IMR-90 (cell line): ENCODE results near the gene DIP2B. TPM values are rescaled to one million over a fixed set of nuclear protein-coding genes. Genes with fewer than 3 reads are reported as not detected.

ENCODE experiments used
- ATAC-seq: fragments of 200-7000 bp; cut with Tn5 transposase; 2 replicates; pipeline ENCODE4 v1.9.1; 2020; ENCODE audit warnings: low read depth, mild to moderate bottlenecking, moderate library complexity
- BruUV-seq: library from RNA; stranded (reverse); fragments of 400-500 nt; replicated peaks from 2 replicates; lab custom pipeline; 2021; lab: Mats Ljungman, UMichigan
- CTCF ChIA-PET: fragments of 300-600 bp; formaldehyde crosslinking; extraction: SDS; loops from one replicate; lab custom pipeline; 2021; ENCODE audit warnings: antibody characterized with exemption; lab: Yijun Ruan, JAX
- POLR2A ChIA-PET: fragments of 300-600 bp; sonication (Branson Sonifier 250); formaldehyde crosslinking; loops from one replicate; lab custom pipeline; 2022; ENCODE audit warnings: antibody characterized with exemption; ENCODE audit not compliant: unreplicated experiment; lab: Charles Lee
- DNase-seq: peaks from one replicate; pipeline ENCODE4 v3.0.0; 2013
- H2AFZ ChIP-seq: replicated peaks from 2 replicates; pipeline ENCODE3; 2013; ENCODE audit warnings: low read length, mild to moderate bottlenecking; ENCODE audit not compliant: poor library complexity
- H2AK5ac ChIP-seq: 2 replicates; pipeline ENCODE4 v1.6.1; 2013; ENCODE audit warnings: low read depth, low read length, inconsistent platforms
- H2AK9ac ChIP-seq: replicated peaks from 2 replicates; pipeline ENCODE3; 2013; ENCODE audit warnings: mild to moderate bottlenecking, low read depth, low read length, moderate library complexity; ENCODE audit not compliant: poor library complexity
- H2BK120ac ChIP-seq: 2 replicates; pipeline ENCODE4 v1.6.1; 2013; ENCODE audit warnings: low read depth, low read length, inconsistent platforms
- H2BK15ac ChIP-seq: 3 replicates; pipeline ENCODE4 v1.6.1; 2013; ENCODE audit warnings: low read depth, low read length, inconsistent platforms
- H2BK20ac ChIP-seq: 2 replicates; pipeline ENCODE4 v1.6.1; 2013; ENCODE audit warnings: low read depth, mild to moderate bottlenecking, inconsistent platforms, low read length, moderate library complexity
- H2BK5ac ChIP-seq: 2 replicates; pipeline ENCODE4 v1.6.1; 2013; ENCODE audit warnings: mild to moderate bottlenecking, low read depth, low read length, inconsistent platforms; ENCODE audit not compliant: poor library complexity, severe bottlenecking
- H3K14ac ChIP-seq: replicated peaks from 2 replicates; pipeline ENCODE4 v1.6.1; 2013; ENCODE audit warnings: low read depth, low read length, inconsistent platforms
- H3K18ac ChIP-seq: 2 replicates; pipeline ENCODE4 v1.6.1; 2013; ENCODE audit warnings: low read depth, low read length, control low read depth
- H3K23ac ChIP-seq: 2 replicates; pipeline ENCODE4 v1.6.1; 2013; ENCODE audit warnings: low read depth, low read length, inconsistent platforms
- H3K27ac ChIP-seq: 2 replicates; pipeline ENCODE4 v1.5.1; 2013; ENCODE audit warnings: mild to moderate bottlenecking, control low read depth, low read length; ENCODE audit not compliant: insufficient read depth
- H3K27me3 ChIP-seq: 2 replicates; pipeline ENCODE4 v1.6.1; 2013; ENCODE audit warnings: low read length; ENCODE audit not compliant: control insufficient read depth, insufficient read depth
- H3K36me3 ChIP-seq: 2 replicates; pipeline ENCODE4 v1.6.1; 2013; ENCODE audit warnings: low read length, mixed read lengths; ENCODE audit not compliant: control insufficient read depth, insufficient read depth
- H3K4ac ChIP-seq: 2 replicates; pipeline ENCODE4 v1.6.1; 2013; ENCODE audit warnings: low read depth, low read length, inconsistent platforms
- H3K4me1 ChIP-seq: 2 replicates; pipeline ENCODE4 v1.6.1; 2013; ENCODE audit warnings: low read length, mixed read lengths; ENCODE audit not compliant: control insufficient read depth, insufficient read depth
- H3K4me2 ChIP-seq: 2 replicates; pipeline ENCODE4 v1.6.1; 2013; ENCODE audit warnings: low read depth, mild to moderate bottlenecking, control low read depth, low read length, moderate library complexity
- H3K4me3 ChIP-seq: 2 replicates; pipeline ENCODE4 v1.5.1; 2013; ENCODE audit warnings: low read depth, mild to moderate bottlenecking, control low read depth, low read length, moderate library complexity; ENCODE audit not compliant: insufficient read depth
- H3K56ac ChIP-seq: 2 replicates; pipeline ENCODE4 v1.6.1; 2013; ENCODE audit warnings: low read length, inconsistent platforms; ENCODE audit not compliant: insufficient read depth; ENCODE audit errors: extremely low read depth
- H3K79me1 ChIP-seq, 2 experiments: 2 replicates each; pipeline ENCODE4 v1.6.1; 2013; ENCODE audit warnings: low read length in 2 of 2, inconsistent platforms in 1 of 2, low read depth in 1 of 2
- H3K9ac ChIP-seq: 2 replicates; pipeline ENCODE4 v1.6.1; 2013; ENCODE audit warnings: low read depth, low read length, control low read depth
- H3K9me1 ChIP-seq: 2 replicates; pipeline ENCODE4 v1.6.1; 2013; ENCODE audit warnings: low read length, inconsistent platforms; ENCODE audit not compliant: insufficient read depth
- H3K9me3 ChIP-seq: 2 replicates; pipeline ENCODE4 v1.6.1; 2013; ENCODE audit warnings: low read length; ENCODE audit not compliant: control insufficient read depth, insufficient read depth
- H4K20me1 ChIP-seq: 2 replicates; pipeline ENCODE4 v1.6.1; 2013; ENCODE audit warnings: low read length, inconsistent platforms; ENCODE audit not compliant: insufficient read depth
- H4K5ac ChIP-seq: 2 replicates; pipeline ENCODE4 v1.6.1; 2013; ENCODE audit warnings: mild to moderate bottlenecking, low read depth, low read length, control low read depth
- H4K8ac ChIP-seq, 2 experiments: 2 replicates each; pipeline ENCODE4 v1.6.1; 2013; ENCODE audit warnings: low read depth in 2 of 2, low read length in 2 of 2, control low read depth in 1 of 2, inconsistent platforms in 1 of 2
- H4K91ac ChIP-seq: 2 replicates; pipeline ENCODE4 v1.6.1; 2013; ENCODE audit warnings: low read depth, low read length, inconsistent platforms; ENCODE audit not compliant: insufficient read depth
- BHLHE40 ChIP-seq: fragments of 150-350 bp; IDR thresholded peaks from 2 replicates; pipeline ENCODE4 v1.6.1; 2016; ENCODE audit warnings: mild to moderate bottlenecking, low read depth, low read length
- CHD1 ChIP-seq: IDR thresholded peaks from 2 replicates; pipeline ENCODE4 v1.6.1; 2012; ENCODE audit warnings: low read depth, low read length, improper control_type of control experiment
- FOS ChIP-seq: fragments of 150-350 bp; IDR thresholded peaks from 2 replicates; pipeline ENCODE4 v1.6.1; 2016; ENCODE audit warnings: low read depth, low read length
- MAFK ChIP-seq: IDR thresholded peaks from 2 replicates; pipeline ENCODE4 v1.6.1; 2012; ENCODE audit warnings: low read depth, low read length, improper control_type of control experiment
- MXI1 ChIP-seq: IDR thresholded peaks from 2 replicates; pipeline ENCODE4 v1.6.1; 2012; ENCODE audit warnings: low read depth, mild to moderate bottlenecking, low read length, moderate library complexity, borderline replicate concordance
- POLR2A ChIP-seq: IDR thresholded peaks from 2 replicates; pipeline ENCODE4 v1.6.1; 2012; ENCODE audit warnings: mild to moderate bottlenecking, low read depth, low read length
- RCOR1 ChIP-seq: IDR thresholded peaks from 2 replicates; pipeline ENCODE4 v1.6.1; 2012; ENCODE audit warnings: mild to moderate bottlenecking, low read length, improper control_type of control experiment; ENCODE audit not compliant: insufficient replicate concordance
- RFX5 ChIP-seq: IDR thresholded peaks from 2 replicates; pipeline ENCODE4 v1.8.0; 2012; ENCODE audit warnings: low read depth, mild to moderate bottlenecking, low read length, moderate library complexity
- WGBS, 2 experiments: methylation state at CpG; one replicate each; pipeline versions ENCODE4 v1.1.5 to v1.1.7; 2013; ENCODE audit warnings: missing lambda C conversion rate in 2 of 2; ENCODE audit not compliant: insufficient read length in 1 of 2; ENCODE audit errors: extremely low coverage in 2 of 2; 5-methylcytosine and 5-hydroxymethylcytosine counted together
- dilution Hi-C: fragments of 300-500 bp; cut with HindIII; formaldehyde crosslinking; loops from one replicate; pipeline ENCODE4 v1.14.3; 2018; ENCODE audit warnings: low sequenced_read_pairs; ENCODE audit not compliant: unreplicated experiment
- in situ Hi-C: fragments of 300-500 bp; cut with MboI; formaldehyde crosslinking; loops from 3 replicates; pipeline ENCODE4 v1.14.3; 2019; ENCODE audit warnings: low sequenced_read_pairs, inconsistent platforms, mixed read lengths
- intact Hi-C: fragments of 100-400 bp; cut with micrococcal nuclease; formaldehyde crosslinking; loops from 2 replicates; pipeline ENCODE4 v1.10.0; 2022
- polyA plus RNA-seq, 3 experiments: library from polyadenylated mRNA; depleted of rRNA; stranded (reverse); fragments of >200 nt; gene quantifications; 2 replicates each; pipeline ENCODE4 v1.2.3, GENCODE V29; 2012; ENCODE audit warnings: low replicate concordance in 1 of 3
- total RNA-seq: library from RNA; depleted of rRNA; stranded (reverse); fragments of >200 nt; gene quantifications from 2 replicates; pipeline ENCODE4 v1.2.3, GENCODE V29; 2012
- TF ChIP-seq, protein P1 (sequence below): fragments of 150-350 bp; IDR thresholded peaks from 2 replicates; pipeline ENCODE4 v1.6.1; 2017; ENCODE audit warnings: mild to moderate bottlenecking, antibody characterized with exemption, low read length, low read depth
- TF ChIP-seq, protein P2 (sequence below): fragments of 150-350 bp; IDR thresholded peaks from 2 replicates; pipeline ENCODE4 v1.6.1; 2016; ENCODE audit warnings: low read depth, mild to moderate bottlenecking, low read length, moderate library complexity, borderline replicate concordance

DIP2B gene
- total and polyA plus RNA-seq, 2 of the 4 experiments (the other 2 are of a cell fraction) = 7.7 to 12.9 TPM

DNA sequence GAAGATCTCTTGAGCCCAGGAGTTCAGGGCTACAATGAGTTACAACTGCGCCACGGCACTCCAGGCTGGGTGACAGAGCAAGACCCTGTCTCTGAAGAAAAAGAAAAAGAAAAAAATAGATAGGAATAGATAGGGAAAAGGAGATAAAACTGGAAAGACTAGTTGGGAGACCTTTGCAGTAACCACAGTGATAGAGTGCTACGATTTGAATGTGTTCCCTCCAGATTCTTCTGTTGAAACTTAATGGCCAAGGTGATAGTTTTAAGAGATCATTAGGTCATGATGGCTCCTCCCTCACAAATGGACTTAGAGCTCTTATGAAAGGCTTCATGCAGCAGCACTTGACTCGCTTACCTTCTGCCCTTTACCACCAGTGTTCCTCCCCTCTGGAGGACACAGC lies 245.6 kb downstream of the DIP2B start:
- H3K23ac ChIP-seq = no peak overlapping the region
- no peak overlapping the region for H2AK9ac ChIP-seq
- ChIA-PET CTCF (no interaction called here), POLR2A (no interaction called here)
- no peak overlapping the region for H3K9ac ChIP-seq
- no peaks in the 10 kb centered on the region for H3K9me3 ChIP-seq
- intact Hi-C loops = no loop called here
- dilution Hi-C loops = no loop called here
- H4K91ac ChIP-seq = no peak overlapping the region
- TF ChIP-seq RCOR1 (no peak), RFX5 (no peak), MXI1 (no peak), MAFK (no peak), CHD1 (no peak), FOS (no peak), POLR2A (no peak), BHLHE40 (no peak)
- TF ChIP-seq, protein P1, sequence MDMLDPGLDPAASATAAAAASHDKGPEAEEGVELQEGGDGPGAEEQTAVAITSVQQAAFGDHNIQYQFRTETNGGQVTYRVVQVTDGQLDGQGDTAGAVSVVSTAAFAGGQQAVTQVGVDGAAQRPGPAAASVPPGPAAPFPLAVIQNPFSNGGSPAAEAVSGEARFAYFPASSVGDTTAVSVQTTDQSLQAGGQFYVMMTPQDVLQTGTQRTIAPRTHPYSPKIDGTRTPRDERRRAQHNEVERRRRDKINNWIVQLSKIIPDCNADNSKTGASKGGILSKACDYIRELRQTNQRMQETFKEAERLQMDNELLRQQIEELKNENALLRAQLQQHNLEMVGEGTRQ = no peak
- TF ChIP-seq, protein P2, sequence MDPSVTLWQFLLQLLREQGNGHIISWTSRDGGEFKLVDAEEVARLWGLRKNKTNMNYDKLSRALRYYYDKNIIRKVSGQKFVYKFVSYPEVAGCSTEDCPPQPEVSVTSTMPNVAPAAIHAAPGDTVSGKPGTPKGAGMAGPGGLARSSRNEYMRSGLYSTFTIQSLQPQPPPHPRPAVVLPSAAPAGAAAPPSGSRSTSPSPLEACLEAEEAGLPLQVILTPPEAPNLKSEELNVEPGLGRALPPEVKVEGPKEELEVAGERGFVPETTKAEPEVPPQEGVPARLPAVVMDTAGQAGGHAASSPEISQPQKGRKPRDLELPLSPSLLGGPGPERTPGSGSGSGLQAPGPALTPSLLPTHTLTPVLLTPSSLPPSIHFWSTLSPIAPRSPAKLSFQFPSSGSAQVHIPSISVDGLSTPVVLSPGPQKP = no peak
- H2BK120ac ChIP-seq = no peak overlapping the region
- H4K20me1 ChIP-seq = no peaks in the 10 kb centered on the region
- no TSS peak for BruUV-seq
- H3K36me3 ChIP-seq = peaks cover 11% of the 10 kb centered on the region
- no peak overlapping the region for H3K27ac ChIP-seq
- no peak overlapping the region for H2AFZ ChIP-seq
- no peak overlapping the region for H3K56ac ChIP-seq
- H2BK20ac ChIP-seq = no peak overlapping the region
- no peak overlapping the region for H2BK15ac ChIP-seq
- in situ Hi-C loops = no loop called here
- DNase-seq = no peak
- H2AK5ac ChIP-seq = no peak overlapping the region
- H3K4ac ChIP-seq = no peak overlapping the region
- H3K4me2 ChIP-seq = no peak overlapping the region
- no peak overlapping the region for H4K5ac ChIP-seq
- no peak overlapping the region for H3K14ac ChIP-seq
- peaks cover 5% of the 10 kb centered on the region; the same call in 1 of the 2 replicates for H3K9me1 ChIP-seq
- no peak overlapping the region for H3K4me3 ChIP-seq
- H3K27me3 ChIP-seq = no peaks in the 10 kb centered on the region
- H4K8ac ChIP-seq = no peak overlapping the region
- 89% methylated on average over 3 of the region's 4 CpGs; no CpG with 5 or more reads in 1 of the 2 experiments for WGBS, 2 experiments
- H2BK5ac ChIP-seq = no peak overlapping the region
- no peak for ATAC-seq
- H3K4me1 ChIP-seq = no peaks in the 10 kb centered on the region
- H3K18ac ChIP-seq = no peak overlapping the region
- H3K79me1 ChIP-seq = no peaks in the 10 kb centered on the region
